Fibroblast of skin of scalp (primary cell): ENCODE data around the gene ARL4A.
A peak's percentile ranks its signal among the peaks of the same experiment; 100 is the strongest.

Source experiments
- DNase-seq: peaks from one replicate; pipeline ENCODE4 v3.0.0-alpha.2; 2013

ARL4A gene

DNA sequence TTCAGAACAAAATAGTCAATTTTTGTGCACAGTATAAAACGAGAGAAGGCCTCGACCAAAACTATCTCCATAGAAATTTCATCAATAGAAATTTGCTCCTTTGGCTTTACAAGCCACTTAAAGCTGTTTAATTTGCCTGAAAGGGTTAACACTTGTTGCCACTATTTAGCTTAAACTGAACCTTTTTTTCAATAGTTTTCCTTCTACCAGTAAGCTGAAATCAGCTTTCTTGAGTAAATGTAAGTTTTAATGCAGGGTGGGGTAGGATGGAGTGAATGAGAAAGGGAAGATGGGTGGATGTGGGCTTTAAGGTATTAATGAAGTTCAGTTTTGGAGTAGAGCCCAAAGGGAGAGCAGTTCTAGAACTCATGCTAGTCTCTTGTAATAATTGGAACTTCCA lies 39.5 kb downstream of the ARL4A start:
- DNase-seq: no peak

- peak; percentile 60 for DNase-seq
Observed at GRCh38 chr7:12727455-12728191, 40.2 kb downstream of the ARL4A start.

GRCh38 chr7:12728192-12728538 lies 40.7 kb downstream of the ARL4A start:
- DNase-seq: no peak

DNA sequence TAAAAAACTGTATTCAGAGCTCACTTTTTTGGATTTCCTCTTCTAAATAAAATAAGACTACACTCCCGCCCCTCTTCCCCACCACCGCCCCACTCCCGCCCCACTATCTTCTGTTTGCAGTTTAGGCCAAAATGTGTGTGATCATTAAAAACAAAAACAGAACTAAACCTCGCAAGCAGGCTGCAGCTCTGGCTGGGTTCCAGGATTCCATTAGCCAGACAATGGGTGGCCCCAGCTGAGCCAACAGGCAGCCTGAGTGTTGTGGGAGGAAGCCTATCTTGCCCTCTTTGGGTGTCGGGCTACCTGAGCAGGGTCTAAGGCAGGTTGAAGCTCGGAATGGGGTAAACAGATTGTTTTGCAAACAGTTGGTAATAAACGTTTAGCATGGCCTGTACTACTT lies 41.7 kb downstream of the ARL4A start:
- peak; percentile 57 for DNase-seq

DNA sequence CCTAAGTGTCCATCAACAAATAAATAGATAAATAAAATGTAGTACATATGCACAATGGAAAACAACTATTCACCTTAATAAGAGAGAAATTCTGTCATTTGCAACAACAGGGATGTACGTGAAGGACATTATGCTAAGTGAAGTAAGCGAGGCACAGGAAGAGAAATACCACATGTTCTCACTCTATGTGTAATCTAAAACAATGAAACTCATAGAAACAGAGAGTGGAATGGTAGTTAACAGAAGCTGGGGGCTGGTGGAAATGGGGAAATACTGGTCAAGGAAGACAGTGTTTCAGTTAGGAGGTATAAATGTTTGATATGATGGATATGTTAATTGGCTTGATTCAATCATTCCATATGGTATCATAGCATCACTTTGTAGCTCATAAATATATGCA lies 43.1 kb downstream of the ARL4A start:
- DNase-seq: no peak

DNA sequence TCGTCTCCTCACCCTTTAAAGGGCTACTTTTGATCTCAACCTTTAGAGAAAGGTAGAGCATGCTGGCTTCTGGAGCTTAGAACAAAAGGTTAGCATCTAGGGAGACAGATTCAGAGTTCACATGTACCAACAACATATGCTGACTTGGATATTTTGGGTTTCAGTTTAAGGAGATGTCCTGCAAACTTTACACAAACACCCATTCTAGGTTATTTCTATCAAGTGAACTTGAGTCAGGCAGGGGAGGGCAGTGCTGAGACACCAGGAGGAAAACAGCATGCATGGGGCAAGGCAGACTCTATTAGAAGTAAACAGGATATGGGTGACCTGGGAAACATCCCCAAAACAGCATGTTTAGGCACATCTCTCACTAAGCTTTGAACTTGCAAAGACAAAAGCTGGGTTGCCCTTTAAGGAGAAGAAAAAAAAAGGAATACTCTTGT lies 43.8 kb downstream of the ARL4A start:
- no peak for DNase-seq

DNA sequence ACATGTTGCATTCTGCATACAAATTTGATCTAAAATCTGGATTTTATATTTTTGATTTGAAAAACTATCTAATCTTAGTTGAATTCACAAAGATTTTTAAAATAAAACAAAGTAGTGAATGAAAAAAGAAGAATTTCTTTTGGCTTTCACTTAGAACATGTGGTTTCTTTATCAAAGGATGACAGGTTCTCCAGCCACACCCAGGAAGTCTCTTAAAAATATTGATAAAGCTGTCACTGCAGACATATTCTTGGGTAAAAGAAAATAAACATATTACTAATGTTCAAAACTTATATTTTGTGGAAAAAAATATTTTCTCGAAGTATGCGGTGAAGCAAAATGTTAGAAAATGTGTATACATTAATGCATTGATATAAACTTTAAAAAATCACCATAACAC lies 44.3 kb downstream of the ARL4A start:
- no peak for DNase-seq

- no peak for DNase-seq
Observed at GRCh38 chr7:12732428-12732827, 45.0 kb downstream of the ARL4A start.

GRCh38 chr7:12735923-12736322 lies 48.5 kb downstream of the ARL4A start:
- no peak for DNase-seq

DNA sequence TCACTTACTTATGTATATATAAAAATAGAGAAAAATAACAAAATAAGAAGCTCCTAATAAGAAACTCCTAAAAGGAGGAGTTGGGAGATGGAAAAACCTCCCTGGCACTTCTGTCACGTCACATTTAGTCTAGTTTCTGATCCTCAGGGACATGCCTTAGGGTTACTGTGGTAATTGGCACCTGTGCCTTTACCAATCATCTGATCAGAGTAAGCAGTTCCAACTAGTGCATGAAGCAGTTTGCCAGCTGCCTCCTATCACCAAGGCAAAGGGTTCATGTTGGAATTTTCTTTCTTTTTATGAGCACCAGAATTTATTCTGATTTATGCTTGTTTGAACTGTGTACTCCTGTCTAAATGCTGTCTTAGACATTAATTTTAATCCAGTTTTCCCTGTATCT lies 49.9 kb downstream of the ARL4A start:
- no peak for DNase-seq

DNA sequence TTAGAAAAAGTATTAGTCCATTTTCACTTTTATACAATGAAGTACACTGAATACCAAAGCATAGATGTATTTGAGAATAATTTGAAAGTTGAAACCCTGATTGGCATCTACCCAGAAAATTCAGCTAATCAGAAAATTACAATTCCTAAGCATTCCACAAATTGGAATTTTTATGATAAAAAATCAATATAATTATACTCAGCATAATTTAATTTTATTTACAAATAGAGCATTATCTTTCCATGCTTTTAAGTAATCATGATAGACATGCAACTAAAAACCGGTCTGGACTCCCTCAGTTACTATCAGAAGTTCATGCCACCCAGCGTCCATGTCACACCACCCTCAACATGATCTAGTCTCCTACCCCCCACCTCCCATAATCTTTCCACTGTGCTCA lies 50.4 kb downstream of the ARL4A start:
- DNase-seq: no peak

GRCh38 chr7:12738665-12739064 lies 51.2 kb downstream of the ARL4A start:
- DNase-seq: no peak
